Measurements from ENCODE around the gene TMEM252.

Gene TMEM252, protein sequence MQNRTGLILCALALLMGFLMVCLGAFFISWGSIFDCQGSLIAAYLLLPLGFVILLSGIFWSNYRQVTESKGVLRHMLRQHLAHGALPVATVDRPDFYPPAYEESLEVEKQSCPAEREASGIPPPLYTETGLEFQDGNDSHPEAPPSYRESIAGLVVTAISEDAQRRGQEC

DNA sequence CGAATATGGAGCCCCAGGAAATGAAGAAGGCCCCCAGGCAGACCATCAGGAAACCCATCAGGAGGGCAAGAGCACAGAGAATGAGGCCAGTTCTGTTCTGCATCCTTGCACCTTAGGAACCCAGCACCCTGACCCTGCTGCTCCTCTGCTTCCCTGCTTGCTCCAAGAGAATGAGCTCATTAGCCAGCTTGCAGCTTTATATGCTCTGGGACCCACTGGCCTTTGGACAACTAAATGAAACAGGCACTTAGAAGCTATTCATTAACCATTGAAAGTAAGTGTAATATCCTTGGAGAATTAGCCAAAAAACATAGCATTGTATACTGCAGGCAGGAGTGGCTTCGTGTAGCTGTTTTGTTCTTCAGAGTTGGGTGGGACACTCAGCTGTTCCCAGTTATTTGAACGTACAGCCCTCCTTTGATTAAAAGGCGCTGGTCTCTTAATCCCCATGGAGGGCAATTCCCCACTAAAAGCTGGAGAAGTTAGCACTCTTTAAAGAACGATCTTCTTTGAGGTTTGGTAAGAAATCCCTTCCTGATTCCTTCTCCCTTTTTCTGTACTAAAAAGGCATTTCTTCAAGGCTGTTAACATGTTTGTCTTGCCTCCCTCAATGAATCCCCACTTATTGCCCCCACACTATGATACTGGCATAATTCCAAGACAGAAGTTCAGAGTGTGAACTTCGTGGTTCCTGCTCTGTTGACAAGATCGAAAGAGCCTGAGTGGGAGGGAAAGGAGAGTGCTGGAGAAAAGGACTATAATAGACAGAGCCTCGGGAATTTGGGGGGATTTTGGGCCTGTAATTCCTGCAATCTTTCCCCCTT, at the start of gene TMEM252:
Gene TMEM252, minus strand, starts transcription at position 172 of the 824 bp plus-strand sequence. Its CDS starts 69 bp downstream, at position 103.
- TF ChIP-seq CTCF (IDR thresholded peaks at IDR 0.05): no peak

DNA sequence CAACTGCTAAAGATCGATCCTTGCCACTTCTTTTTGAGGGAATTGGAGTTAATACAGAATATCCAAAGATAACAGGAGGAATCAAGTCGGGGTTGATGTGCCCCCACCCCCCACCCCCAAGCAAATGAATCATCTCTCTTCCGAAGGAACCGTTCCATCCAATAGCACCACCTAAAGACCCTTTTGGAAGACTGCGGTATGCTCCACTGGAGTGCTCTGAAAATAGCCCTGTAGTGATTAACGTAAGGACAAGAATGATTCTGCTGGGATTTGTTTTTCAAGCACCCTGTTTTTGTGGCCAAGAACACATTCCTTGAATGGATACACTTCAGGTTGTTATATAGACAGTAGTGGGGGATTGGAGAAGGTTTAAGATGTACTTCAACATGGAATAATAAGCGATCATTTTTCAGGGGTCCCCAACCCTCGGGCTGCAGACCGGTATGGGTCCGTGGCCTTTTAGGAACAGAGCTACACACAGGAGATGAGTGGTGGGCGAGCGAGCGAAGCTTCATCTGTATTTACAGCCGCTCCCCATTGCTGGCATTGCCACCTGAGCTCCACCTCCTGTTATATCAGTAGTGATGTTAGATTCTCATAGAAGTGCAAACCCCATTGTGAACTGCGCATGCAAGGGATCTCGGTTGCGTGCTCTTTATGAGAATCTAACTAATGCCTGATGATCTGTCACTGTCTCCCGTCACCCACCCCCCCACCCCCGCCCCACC, 44.5 kb upstream of the TMEM252 start:
- no peak for TF ChIP-seq CTCF (IDR thresholded peaks at IDR 0.05)

- TF ChIP-seq CTCF (IDR thresholded peaks at IDR 0.05): peak; percentile 99
Observed at GRCh38 chr9:68584189-68585033, 43.7 kb upstream of the TMEM252 start.

DNA sequence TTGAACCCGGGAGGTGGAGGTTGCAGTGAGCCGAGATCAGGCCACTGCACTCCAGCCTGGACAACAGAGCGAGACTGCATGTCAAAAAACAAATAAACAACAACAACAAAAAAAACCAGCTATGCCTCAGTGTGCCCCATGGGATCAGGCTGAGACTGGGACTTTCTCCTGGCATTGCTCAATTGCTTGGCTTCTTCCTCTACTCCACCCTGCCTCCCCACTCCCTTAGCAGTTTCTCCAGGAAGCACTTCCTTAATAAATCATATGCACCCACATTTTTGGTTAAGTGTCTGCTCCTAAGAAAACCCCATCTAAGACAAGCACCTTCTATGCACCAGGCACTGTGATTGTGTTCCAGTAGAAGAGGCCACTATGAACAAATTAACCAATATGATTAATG, 41.0 kb upstream of the TMEM252 start:
- no peak for TF ChIP-seq CTCF (IDR thresholded peaks at IDR 0.05)

- no peak for TF ChIP-seq CTCF (IDR thresholded peaks at IDR 0.05)
Observed at GRCh38 chr9:68577774-68578591, 37.3 kb upstream of the TMEM252 start.

- no peak for TF ChIP-seq CTCF (IDR thresholded peaks at IDR 0.05)
Observed at GRCh38 chr9:68575817-68576216, 35.1 kb upstream of the TMEM252 start.
